ENCODE results near the gene ALX4.

GRCh38 chr11:44275241-44275640, 34.7 kb downstream of the ALX4 start:
- TF ChIP-seq CTCF (IDR thresholded peaks at IDR 0.05) (no peak), POLR2A (IDR thresholded peaks at IDR 0.05; ENCODE audit: low read length) (no peak), CHD2 (IDR thresholded peaks at IDR 0.05; ENCODE audit: low read length, partially characterized antibody) (no peak), BCL3 (IDR thresholded peaks at IDR 0.05) (no peak), BHLHE40 (IDR thresholded peaks at IDR 0.05; ENCODE audit: low read depth, low read length) (no peak), HOXB13 (CRISPR knock-in tag; IDR thresholded peaks at IDR 0.05; ENCODE audit: low read depth) (no peak), EP300 (IDR thresholded peaks at IDR 0.05) (no peak), KDM5A (IDR thresholded peaks at IDR 0.05) (no peak), SREBF2 (IDR thresholded peaks at IDR 0.05) (no peak), REST (IDR thresholded peaks at IDR 0.05) (no peak), USF2 (IDR thresholded peaks at IDR 0.05) (no peak), RFX5 (IDR thresholded peaks at IDR 0.05) (no peak)

Measured in A549 (cell line).